MCF 10A (cell line): ENCODE measurements around the gene PRH1. TPM values are rescaled to one million over a fixed set of nuclear protein-coding genes. Genes with fewer than 3 reads are reported as not detected.

ENCODE experiments used
- BruUV-seq: library from RNA; stranded (reverse); fragments of 400-500 nt; replicated peaks from 2 replicates; lab custom pipeline; 2021; lab: Mats Ljungman, UMichigan
- CTCF ChIA-PET: fragments of 300-600 bp; sonication (Branson Sonifier 250); formaldehyde crosslinking; extraction: SDS; loops from one replicate; lab custom pipeline; 2021; ENCODE audit warnings: antibody characterized with exemption, inconsistent platforms; lab: Yijun Ruan, JAX
- POLR2A ChIA-PET: fragments of 300-600, 350-650 bp; sonication (Branson Sonifier 250); formaldehyde crosslinking; extraction: SDS; loops from one replicate; lab custom pipeline; 2020; ENCODE audit warnings: antibody characterized with exemption, inconsistent platforms; lab: Yijun Ruan, JAX
- DNase-seq: peaks from one replicate; pipeline ENCODE4 v3.0.0-alpha.2; 2018; ENCODE audit not compliant: unreplicated experiment
- H3K27ac Mint-ChIP-seq: one replicate; pipeline ENCODE4 v1.8.0; 2022; ENCODE audit warnings: mild to moderate bottlenecking, low read depth, mixed read lengths; ENCODE audit not compliant: unreplicated experiment
- H3K27me3 Mint-ChIP-seq: one replicate; pipeline ENCODE4 v1.8.0; 2022; ENCODE audit warnings: mixed read lengths; ENCODE audit not compliant: insufficient read depth, unreplicated experiment
- H3K36me3 Mint-ChIP-seq: one replicate; pipeline ENCODE4 v1.8.0; 2022; ENCODE audit warnings: mild to moderate bottlenecking, moderate library complexity, mixed read lengths; ENCODE audit not compliant: insufficient read depth, unreplicated experiment
- H3K4me1 Mint-ChIP-seq: one replicate; pipeline ENCODE4 v1.8.0; 2022; ENCODE audit warnings: mixed read lengths; ENCODE audit not compliant: insufficient read depth, unreplicated experiment
- H3K4me3 Mint-ChIP-seq: one replicate; pipeline ENCODE4 v1.8.0; 2022; ENCODE audit warnings: mild to moderate bottlenecking, moderate library complexity, mixed read lengths; ENCODE audit not compliant: unreplicated experiment
- H3K9me3 Mint-ChIP-seq: one replicate; pipeline ENCODE4 v1.8.0; 2022; ENCODE audit warnings: mixed read lengths; ENCODE audit not compliant: unreplicated experiment
- intact Hi-C: fragments of 100-400 bp; cut with micrococcal nuclease; formaldehyde crosslinking; loops from 2 replicates; pipeline ENCODE4 v1.14.1; 2022
- total RNA-seq: library from RNA; stranded (reverse); gene quantifications from 2 replicates; pipeline ENCODE4 v1.2.3, GENCODE V29; 2022
- TF ChIP-seq, protein P1 (sequence below): fragments of 200-600 bp; IDR thresholded peaks from one replicate; pipeline ENCODE4 v1.8.0; 2022; ENCODE audit warnings: antibody characterized with exemption, mild to moderate bottlenecking; ENCODE audit not compliant: unreplicated experiment

PRH1 gene
- total RNA-seq, 1 experiment from 2014 or later: 11.4 TPM

DNA sequence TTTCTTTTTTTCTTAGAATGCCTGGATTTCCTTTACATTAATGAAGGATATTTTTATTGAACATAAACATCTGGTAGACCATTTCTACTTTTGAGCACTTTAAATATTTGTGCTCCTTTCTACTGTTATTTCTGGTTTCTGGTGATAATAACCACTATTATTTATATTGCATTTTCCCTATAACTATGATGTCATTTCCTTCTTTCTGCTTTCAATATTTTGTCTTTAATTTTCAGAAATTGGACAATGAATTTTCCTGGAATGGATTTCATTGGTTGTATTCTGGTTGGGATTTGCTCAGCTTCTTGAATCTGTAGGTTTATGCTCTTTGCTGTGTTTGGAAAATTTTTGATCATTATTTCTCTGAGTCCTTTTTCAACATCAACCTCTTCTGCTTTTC, 5.2 kb upstream of the PRH1 start:
- TF ChIP-seq, protein P1, sequence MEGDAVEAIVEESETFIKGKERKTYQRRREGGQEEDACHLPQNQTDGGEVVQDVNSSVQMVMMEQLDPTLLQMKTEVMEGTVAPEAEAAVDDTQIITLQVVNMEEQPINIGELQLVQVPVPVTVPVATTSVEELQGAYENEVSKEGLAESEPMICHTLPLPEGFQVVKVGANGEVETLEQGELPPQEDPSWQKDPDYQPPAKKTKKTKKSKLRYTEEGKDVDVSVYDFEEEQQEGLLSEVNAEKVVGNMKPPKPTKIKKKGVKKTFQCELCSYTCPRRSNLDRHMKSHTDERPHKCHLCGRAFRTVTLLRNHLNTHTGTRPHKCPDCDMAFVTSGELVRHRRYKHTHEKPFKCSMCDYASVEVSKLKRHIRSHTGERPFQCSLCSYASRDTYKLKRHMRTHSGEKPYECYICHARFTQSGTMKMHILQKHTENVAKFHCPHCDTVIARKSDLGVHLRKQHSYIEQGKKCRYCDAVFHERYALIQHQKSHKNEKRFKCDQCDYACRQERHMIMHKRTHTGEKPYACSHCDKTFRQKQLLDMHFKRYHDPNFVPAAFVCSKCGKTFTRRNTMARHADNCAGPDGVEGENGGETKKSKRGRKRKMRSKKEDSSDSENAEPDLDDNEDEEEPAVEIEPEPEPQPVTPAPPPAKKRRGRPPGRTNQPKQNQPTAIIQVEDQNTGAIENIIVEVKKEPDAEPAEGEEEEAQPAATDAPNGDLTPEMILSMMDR: no peak
- CTCF ChIA-PET: interaction anchor here (1.1 kb wide), 1 partner anchor 20 kb away, joined by 3 read pairs; the partner anchor contains the start of gene TAS2R13
- intact Hi-C loops: no loop called here
- no TSS peak for BruUV-seq
- DNase-seq: no peak
- H3K36me3 Mint-ChIP-seq: no peaks in the 10 kb centered on the region
- no peak overlapping the region for H3K27ac Mint-ChIP-seq
- POLR2A ChIA-PET: no interaction called here
- H3K4me1 Mint-ChIP-seq: no peaks in the 10 kb centered on the region
- no peaks in the 10 kb centered on the region for H3K9me3 Mint-ChIP-seq
- no peaks in the 10 kb centered on the region for H3K27me3 Mint-ChIP-seq
- H3K4me3 Mint-ChIP-seq: no peak overlapping the region

GRCh38 chr12:10873378-10873777, 10.7 kb downstream of the PRH1 start:
- Mint-ChIP-seq H3K4me3 (no peak overlapping the region), H3K27me3 (no peaks in the 10 kb centered on the region), H3K27ac (no peak overlapping the region), H3K9me3 (no peaks in the 10 kb centered on the region), H3K4me1 (no peaks in the 10 kb centered on the region), H3K36me3 (peaks cover 7% of the 10 kb centered on the region)
- TF ChIP-seq, protein P1: no peak
- no peak for DNase-seq
- CTCF ChIA-PET: no interaction called here
- BruUV-seq: no TSS peak
- POLR2A ChIA-PET: no interaction called here
- intact Hi-C loops: no loop called here

GRCh38 chr12:10867381-10867780, 16.7 kb downstream of the PRH1 start:
- intact Hi-C loops: loop anchor here (2.0 kb wide), 1 partner anchor 331 kb away; no protein-coding TSS in a partner anchor
- no peaks in the 10 kb centered on the region for H3K4me1 Mint-ChIP-seq
- ChIA-PET CTCF (interaction anchor here (0.6 kb wide), 1 partner anchor 75 kb away, joined by 3 read pairs; no protein-coding TSS in a partner anchor), POLR2A (interaction anchor here (0.7 kb wide), 1 partner anchor 1847 kb away, joined by 3 read pairs; no protein-coding TSS in a partner anchor)
- no peak overlapping the region for H3K27ac Mint-ChIP-seq
- TF ChIP-seq, protein P1: no peak
- peaks cover 2% of the 10 kb centered on the region for H3K9me3 Mint-ChIP-seq
- H3K4me3 Mint-ChIP-seq: no peak overlapping the region
- H3K36me3 Mint-ChIP-seq: no peaks in the 10 kb centered on the region
- no TSS peak for BruUV-seq
- H3K27me3 Mint-ChIP-seq: no peaks in the 10 kb centered on the region
- DNase-seq: no peak

DNA sequence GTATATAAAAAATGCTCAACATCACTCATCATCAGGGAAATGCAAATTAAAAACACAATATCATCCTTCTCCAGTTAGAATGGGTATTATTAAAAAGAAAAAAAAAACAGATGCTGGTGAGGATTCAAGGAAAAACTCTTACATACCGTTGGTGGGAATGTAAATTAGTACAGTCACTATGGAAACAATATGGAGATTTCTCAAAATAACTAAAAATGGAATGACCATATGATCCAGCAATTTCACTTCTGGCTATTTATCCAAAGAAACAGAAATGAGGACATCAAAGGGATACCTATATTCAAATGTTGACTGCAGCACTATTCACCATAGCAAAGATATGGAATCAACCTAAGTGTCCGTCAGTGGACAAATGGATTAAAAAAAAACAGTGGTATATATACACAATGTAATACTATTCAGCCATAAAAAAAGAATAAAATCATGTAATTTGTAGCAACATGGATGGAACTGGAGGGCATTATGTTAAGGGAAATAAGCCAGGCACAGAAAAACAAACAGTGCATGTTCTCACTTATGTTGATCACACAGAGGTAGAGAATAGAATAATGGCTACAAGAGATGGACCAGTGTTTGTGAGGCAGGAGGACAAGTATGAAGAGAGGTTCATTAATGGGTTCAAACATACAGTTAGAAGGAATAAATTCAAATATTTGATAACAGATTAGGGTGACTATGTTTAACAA, 20.4 kb downstream of the PRH1 start:
- H3K4me1 Mint-ChIP-seq: no peaks in the 10 kb centered on the region
- TF ChIP-seq, protein P1: no peak
- ChIA-PET POLR2A (no interaction called here), CTCF (no interaction called here)
- no TSS peak for BruUV-seq
- no peaks in the 10 kb centered on the region for H3K27me3 Mint-ChIP-seq
- intact Hi-C loops: no loop called here
- H3K9me3 Mint-ChIP-seq: peaks cover 8% of the 10 kb centered on the region
- H3K36me3 Mint-ChIP-seq: no peaks in the 10 kb centered on the region
- no peak for DNase-seq
- no peak overlapping the region for H3K27ac Mint-ChIP-seq
- H3K4me3 Mint-ChIP-seq: no peak overlapping the region
